Lung (tissue), 12 donors: Measurements from ENCODE around the gene ANKS1B. TPM values are rescaled to one million over a fixed set of nuclear protein-coding genes. Genes with fewer than 3 reads are reported as not detected.

Experiments
- ATAC-seq: fragments of 200-7000 bp; cut with Tn5 transposase; one replicate; pipeline ENCODE4 v1.9.1; 2020; ENCODE audit warnings: moderate number of reproducible peaks; ENCODE audit not compliant: insufficient read depth, low FRiP score
- DNase-seq, 3 donors: peaks; one replicate each; pipeline ENCODE4 v3.0.0-alpha.2; 2013 to 2017
- H3K27ac ChIP-seq, 2 donors: one replicate each; pipeline ENCODE4 v1.5.1; 2013; ENCODE audit warnings: mild to moderate bottlenecking in 2 of 2, moderate library complexity in 2 of 2, control low read depth in 1 of 2, inconsistent platforms in 1 of 2, low read depth in 1 of 2, low read length in 1 of 2
- H3K27me3 ChIP-seq, 3 donors: one replicate each; pipeline ENCODE4 v1.5.1; 2013; ENCODE audit warnings: low read length in 2 of 3; ENCODE audit not compliant: control insufficient read depth in 3 of 3, insufficient read depth in 3 of 3
- H3K36me3 ChIP-seq, 4 donors: one replicate each; pipeline ENCODE4 v1.5.1; 2013; ENCODE audit warnings: low read length in 4 of 4, mild to moderate bottlenecking in 1 of 4, moderate library complexity in 1 of 4; ENCODE audit not compliant: control insufficient read depth in 4 of 4, insufficient read depth in 4 of 4
- H3K4me1 ChIP-seq, 5 donors: one replicate each; pipeline ENCODE4 v1.5.1; 2013; ENCODE audit warnings: low read length in 5 of 5, mild to moderate bottlenecking in 2 of 5, moderate library complexity in 1 of 5; ENCODE audit not compliant: control insufficient read depth in 5 of 5, insufficient read depth in 5 of 5
- H3K4me3 ChIP-seq: one replicate; pipeline ENCODE4 v1.5.1; 2013; ENCODE audit warnings: mild to moderate bottlenecking, control low read depth, moderate library complexity
- H3K9ac ChIP-seq, 2 donors: one replicate each; pipeline ENCODE4 v1.5.1; 2013; ENCODE audit warnings: low read length in 2 of 2, control low read depth in 1 of 2; ENCODE audit not compliant: insufficient read depth in 1 of 2
- H3K9me3 ChIP-seq, 4 donors: one replicate each; pipeline ENCODE4 v1.5.1; 2013; ENCODE audit warnings: low read length in 3 of 4, mild to moderate bottlenecking in 1 of 4, moderate library complexity in 1 of 4; ENCODE audit not compliant: control insufficient read depth in 4 of 4, insufficient read depth in 3 of 4
- WGBS, 2 donors: extraction: QIAGEN DNeasy Blood & Tissue Kit; methylation state at CpG; one replicate each; pipeline ENCODE4 v1.1.7; 2013; 5-methylcytosine and 5-hydroxymethylcytosine counted together
- polyA plus RNA-seq, 2 donors: library from polyadenylated mRNA; stranded (reverse); fragments of 200-250 nt; gene quantifications; one replicate each; pipeline ENCODE4 v1.2.1, GENCODE V29; 2013
- total RNA-seq, 2 donors: library from RNA; depleted of rRNA in 1 of 2; stranded (reverse); fragments of >200 nt in 1 of 2; gene quantifications; one replicate each; pipeline ENCODE4 v1.2.1, GENCODE V29; 2014 to 2021
- TF ChIP-seq, protein P1 (sequence below): IDR thresholded peaks from 2 replicates; pipeline ENCODE4 v1.5.1; 2012; ENCODE audit warnings: mild to moderate bottlenecking; ENCODE audit errors: control extremely low read depth, extremely low read depth
- donor health status: control.
- donor health status: control.
- donor health status: Bipolar disorder and iron deficiency.
- donor health status: healthy.
- donor health status: DM: yes; HTN: yes; CAD: no.

Gene ANKS1B
- total and polyA plus RNA-seq, 4 donors: 0.32 to 10.3 (median 3.7) TPM

DNA sequence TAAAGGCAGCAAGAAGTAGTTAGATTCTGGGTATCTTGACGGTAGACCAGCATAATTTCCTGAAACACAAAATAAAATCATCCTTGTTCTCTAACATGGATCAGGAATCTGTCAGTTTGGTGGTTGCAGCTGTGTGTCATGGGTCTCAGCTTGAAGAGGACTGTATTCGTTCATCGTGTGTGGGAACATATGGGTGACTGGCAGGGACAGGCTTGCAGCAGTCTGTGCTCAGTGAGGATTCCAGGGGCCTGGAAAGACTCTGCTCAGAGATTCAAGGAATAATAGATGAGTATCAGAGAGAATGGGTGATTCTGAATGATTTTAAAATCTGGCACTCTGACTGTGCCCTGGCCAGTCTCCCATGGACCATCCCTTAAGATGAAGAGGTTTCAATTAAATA, 918.0 kb downstream of the ANKS1B start:
- no peak for ATAC-seq
- Histone ChIP-seq H3K4me3 (no peak overlapping the region), H3K9ac (no peak overlapping the region), H3K4me1 (no peaks in the 10 kb centered on the region), H3K27me3 (no peaks in the 10 kb centered on the region), H3K9me3 (no peaks in the 10 kb centered on the region), H3K27ac (no peak overlapping the region), H3K36me3 (no peaks in the 10 kb centered on the region)
- DNase-seq: peak in 1 of 3 donors; percentile 44
- TF ChIP-seq, protein P1, sequence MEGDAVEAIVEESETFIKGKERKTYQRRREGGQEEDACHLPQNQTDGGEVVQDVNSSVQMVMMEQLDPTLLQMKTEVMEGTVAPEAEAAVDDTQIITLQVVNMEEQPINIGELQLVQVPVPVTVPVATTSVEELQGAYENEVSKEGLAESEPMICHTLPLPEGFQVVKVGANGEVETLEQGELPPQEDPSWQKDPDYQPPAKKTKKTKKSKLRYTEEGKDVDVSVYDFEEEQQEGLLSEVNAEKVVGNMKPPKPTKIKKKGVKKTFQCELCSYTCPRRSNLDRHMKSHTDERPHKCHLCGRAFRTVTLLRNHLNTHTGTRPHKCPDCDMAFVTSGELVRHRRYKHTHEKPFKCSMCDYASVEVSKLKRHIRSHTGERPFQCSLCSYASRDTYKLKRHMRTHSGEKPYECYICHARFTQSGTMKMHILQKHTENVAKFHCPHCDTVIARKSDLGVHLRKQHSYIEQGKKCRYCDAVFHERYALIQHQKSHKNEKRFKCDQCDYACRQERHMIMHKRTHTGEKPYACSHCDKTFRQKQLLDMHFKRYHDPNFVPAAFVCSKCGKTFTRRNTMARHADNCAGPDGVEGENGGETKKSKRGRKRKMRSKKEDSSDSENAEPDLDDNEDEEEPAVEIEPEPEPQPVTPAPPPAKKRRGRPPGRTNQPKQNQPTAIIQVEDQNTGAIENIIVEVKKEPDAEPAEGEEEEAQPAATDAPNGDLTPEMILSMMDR: no peak
- 78 to 83% methylated on average over 3 of the region's 3 CpGs for WGBS, 2 donors

DNA sequence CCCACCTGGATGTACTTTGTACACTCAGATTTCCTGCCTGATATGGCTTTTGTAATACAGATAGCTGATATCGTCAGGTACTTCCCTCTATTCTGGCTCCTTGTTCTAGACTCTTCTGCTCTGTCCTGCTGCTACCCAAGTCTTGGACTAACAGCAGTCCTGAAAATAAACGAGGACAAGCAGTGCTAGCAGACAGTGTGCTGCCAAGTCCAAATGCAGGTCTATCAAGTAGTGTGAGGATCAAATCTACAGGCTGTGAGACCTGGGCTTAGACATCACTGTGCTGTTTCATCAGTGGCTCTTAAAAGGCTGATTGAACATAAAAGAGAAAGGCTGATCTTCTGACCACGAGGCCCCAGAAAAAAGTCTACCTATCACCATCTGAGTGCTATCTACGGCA, 921.6 kb downstream of the ANKS1B start:
- no peaks in the 10 kb centered on the region for H3K9me3 ChIP-seq
- no peak for ATAC-seq
- no peak overlapping the region for H3K4me3 ChIP-seq
- H3K9ac ChIP-seq: no peak overlapping the region
- 63% methylated on average over 4 of the region's 4 CpGs for WGBS, 2 donors
- H3K4me1 ChIP-seq: peaks cover 0 to 6% (median 0%) of the 10 kb centered on the region in 5 donors
- no peak for DNase-seq
- no peaks in the 10 kb centered on the region for H3K36me3 ChIP-seq
- TF ChIP-seq, protein P1: no peak
- no peak overlapping the region for H3K27ac ChIP-seq
- H3K27me3 ChIP-seq: no peaks in the 10 kb centered on the region

DNA sequence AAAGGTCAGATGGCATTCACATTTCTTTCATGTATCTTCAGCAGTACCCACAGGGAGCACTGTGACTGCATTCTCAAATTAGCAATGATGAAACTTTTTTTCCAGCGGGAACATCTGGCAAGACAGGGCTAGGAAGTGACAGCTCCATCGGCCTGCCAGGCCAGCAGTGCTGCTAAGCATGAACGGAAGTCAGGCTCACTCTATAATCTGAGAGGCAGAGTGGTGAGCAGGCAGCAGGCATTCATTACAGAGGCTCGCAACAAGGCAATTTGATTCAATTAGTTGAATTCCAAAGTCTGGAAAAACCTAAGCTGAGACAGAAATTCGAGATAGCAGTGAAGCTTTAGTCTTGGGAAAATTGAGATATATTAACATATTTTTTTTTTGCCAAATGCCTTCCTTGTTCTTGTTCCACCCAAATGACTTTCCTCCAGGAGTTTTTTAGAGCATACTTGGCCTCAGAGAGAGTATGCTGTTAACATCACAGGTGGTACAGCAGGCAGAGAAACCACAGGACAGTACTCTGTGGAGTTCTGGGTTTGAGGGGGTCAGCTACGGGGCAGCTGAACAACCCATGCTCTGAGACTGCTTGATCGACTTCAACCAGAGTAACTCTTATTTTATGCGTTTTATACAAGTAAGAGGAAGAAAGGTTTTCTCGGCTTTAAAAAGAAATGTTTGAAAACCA, 924.8 kb downstream of the ANKS1B start:
- H3K27ac ChIP-seq: no peak overlapping the region
- TF ChIP-seq, protein P1: no peak
- peaks cover 0 to 3% (median 0%) of the 10 kb centered on the region in 3 donors for H3K27me3 ChIP-seq
- ATAC-seq (no peak), DNase-seq (peak; percentile 85 to 95 (median 94))
- no peak overlapping the region for H3K4me3 ChIP-seq
- H3K9me3 ChIP-seq: no peaks in the 10 kb centered on the region
- H3K36me3 ChIP-seq: no peaks in the 10 kb centered on the region
- H3K9ac ChIP-seq: no peak overlapping the region
- 55 to 64% methylated on average over 9 of the region's 9 CpGs for WGBS, 2 donors
- peaks cover 0 to 6% (median 0%) of the 10 kb centered on the region in 5 donors for H3K4me1 ChIP-seq
